Uterus (tissue), 4 donors: ENCODE results near the gene ZMYND15. TPM values are rescaled to one million over a fixed set of nuclear protein-coding genes. Genes with fewer than 3 reads are reported as not detected.
"Not testable (repeated sequence)": the region's sequence is repeated elsewhere in the genome, so short reads cannot be mapped to it uniquely, and the experiment has no call there.

Experiments
- DNase-seq, 2 donors: peaks; one replicate each; pipeline ENCODE4 v3.0.0-alpha.2; 2019 to 2020
- H3K27ac ChIP-seq, 2 donors: fragments of 200-600 bp; sonication (generic); 1 replicate in 1 of 2; 2 replicates in 1 of 2; pipeline ENCODE4 v1.5.1; 2016 to 2018
- H3K27me3 ChIP-seq, 2 donors: fragments of 200-600 bp; sonication (generic); one replicate each; pipeline ENCODE4 v1.5.1; 2018 to 2019; ENCODE audit warnings: control low read depth in 1 of 2
- H3K36me3 ChIP-seq, 2 donors: fragments of 200-600 bp; sonication (generic); one replicate each; pipeline ENCODE4 v1.5.1; 2019; ENCODE audit warnings: control low read depth in 1 of 2
- H3K4me1 ChIP-seq, 2 donors: fragments of 200-600 bp; sonication (generic); one replicate each; pipeline ENCODE4 v1.5.1; 2018 to 2019; ENCODE audit warnings: control low read depth in 1 of 2
- H3K4me3 ChIP-seq, 2 donors: fragments of 200-600 bp; sonication (generic); 1 replicate in 1 of 2; 2 replicates in 1 of 2; pipeline ENCODE4 v1.5.1; 2018 to 2019; ENCODE audit warnings: mild to moderate bottlenecking in 1 of 2
- H3K9me3 ChIP-seq, 2 donors: fragments of 200-600 bp; sonication (generic); one replicate each; pipeline ENCODE4 v1.5.1; 2019; ENCODE audit warnings: control low read depth in 1 of 2
- POLR2A ChIP-seq, 2 donors: fragments of 450-650 bp; IDR thresholded peaks; one replicate each; pipeline ENCODE4 v1.6.1; 2016; ENCODE audit warnings: antibody characterized with exemption in 2 of 2, mild to moderate bottlenecking in 1 of 2, moderate library complexity in 1 of 2
- intact Hi-C: fragments of 100-400 bp; cut with DNase I; formaldehyde crosslinking; loops from one replicate; pipeline ENCODE4 v1.15.1; 2023; ENCODE audit warnings: low total_unique reads
- total RNA-seq, 4 donors: library from RNA; depleted of rRNA in 3 of 4; stranded (reverse); fragments of >200 nt in 3 of 4; gene quantifications; one replicate each; pipeline versions ENCODE4 v1.1.0 to v1.2.4, GENCODE V29; 2014 to 2023
- TF ChIP-seq, protein P1 (sequence below), 4 experiments: fragments of 200-600 bp in 2 of 4; fragments of 450-650 bp in 2 of 4; sonication (generic) in 2 of 4; IDR thresholded peaks; one replicate each; pipeline ENCODE4 v1.5.1; 2016 to 2019; ENCODE audit warnings: antibody characterized with exemption in 4 of 4, mild to moderate bottlenecking in 2 of 4, moderate library complexity in 1 of 4
- donor health status: DM: yes; HTN: yes; CAD: no.

ZMYND15 gene
- total RNA-seq, 4 donors from 2014 or later: 0.58 to 0.69 TPM; not detected in 2

DNA sequence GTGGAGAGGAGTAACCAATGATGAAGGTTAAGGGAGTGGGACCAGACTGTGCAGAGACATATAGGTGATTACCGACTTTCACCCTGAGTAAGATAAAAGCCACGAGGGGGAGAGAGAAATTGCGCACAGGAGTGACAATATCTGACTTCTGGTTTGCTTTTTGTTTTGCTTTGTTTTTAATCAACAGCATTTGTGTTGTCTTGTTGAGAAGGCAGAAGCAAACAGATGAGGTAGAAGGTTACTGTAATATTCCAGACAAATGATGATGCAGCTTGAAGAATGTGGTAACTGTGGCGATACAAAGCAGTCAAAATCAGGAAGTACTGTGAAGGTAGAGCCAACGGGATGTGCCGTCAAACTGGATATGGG lies 43.2 kb upstream of the ZMYND15 start:
- no peak for DNase-seq
- intact Hi-C loops: no loop called here
- Histone ChIP-seq H3K27ac (no peak overlapping the region), H3K27me3 (no peaks in the 10 kb centered on the region), H3K9me3 (no peaks in the 10 kb centered on the region), H3K36me3 (no peaks in the 10 kb centered on the region), H3K4me1 (no peaks in the 10 kb centered on the region), H3K4me3 (no peak overlapping the region)
- TF ChIP-seq, protein P1, sequence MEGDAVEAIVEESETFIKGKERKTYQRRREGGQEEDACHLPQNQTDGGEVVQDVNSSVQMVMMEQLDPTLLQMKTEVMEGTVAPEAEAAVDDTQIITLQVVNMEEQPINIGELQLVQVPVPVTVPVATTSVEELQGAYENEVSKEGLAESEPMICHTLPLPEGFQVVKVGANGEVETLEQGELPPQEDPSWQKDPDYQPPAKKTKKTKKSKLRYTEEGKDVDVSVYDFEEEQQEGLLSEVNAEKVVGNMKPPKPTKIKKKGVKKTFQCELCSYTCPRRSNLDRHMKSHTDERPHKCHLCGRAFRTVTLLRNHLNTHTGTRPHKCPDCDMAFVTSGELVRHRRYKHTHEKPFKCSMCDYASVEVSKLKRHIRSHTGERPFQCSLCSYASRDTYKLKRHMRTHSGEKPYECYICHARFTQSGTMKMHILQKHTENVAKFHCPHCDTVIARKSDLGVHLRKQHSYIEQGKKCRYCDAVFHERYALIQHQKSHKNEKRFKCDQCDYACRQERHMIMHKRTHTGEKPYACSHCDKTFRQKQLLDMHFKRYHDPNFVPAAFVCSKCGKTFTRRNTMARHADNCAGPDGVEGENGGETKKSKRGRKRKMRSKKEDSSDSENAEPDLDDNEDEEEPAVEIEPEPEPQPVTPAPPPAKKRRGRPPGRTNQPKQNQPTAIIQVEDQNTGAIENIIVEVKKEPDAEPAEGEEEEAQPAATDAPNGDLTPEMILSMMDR (IDR thresholded peaks at IDR 0.05): no peak
- TF ChIP-seq POLR2A (IDR thresholded peaks at IDR 0.05): no peak

DNA sequence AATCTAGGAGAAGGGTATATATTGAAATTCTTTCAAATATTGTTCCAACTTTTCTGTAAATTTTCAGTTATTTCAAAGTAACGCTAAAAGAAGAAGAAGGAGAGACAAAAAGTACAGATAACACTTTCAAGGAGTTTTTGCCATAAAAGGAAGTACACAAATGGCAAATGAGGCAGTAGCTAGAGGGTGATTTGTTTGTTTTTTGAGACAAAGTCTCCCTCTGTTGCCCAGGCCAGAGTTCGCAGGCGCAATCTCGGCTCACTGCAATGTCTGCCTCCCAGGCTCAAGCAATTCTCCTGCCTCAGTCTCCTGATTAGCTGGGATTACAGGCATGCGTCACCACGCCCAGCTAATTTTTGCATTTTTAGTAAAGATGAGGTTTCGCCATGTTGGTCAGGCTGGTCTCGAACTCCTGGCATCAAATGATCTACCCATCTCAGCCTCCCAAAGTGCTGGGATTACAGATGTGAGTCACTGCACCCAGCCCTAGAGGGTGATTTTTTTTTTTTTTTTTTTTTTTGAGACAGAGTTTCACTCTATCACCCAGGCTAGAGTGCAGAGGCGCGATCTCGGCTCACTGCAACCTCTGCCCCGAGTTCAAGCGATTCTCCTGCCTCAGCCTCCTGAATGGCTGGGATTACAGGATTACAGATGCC lies 40.1 kb upstream of the ZMYND15 start:
- H3K4me3 ChIP-seq, intact Hi-C loops, H3K27me3 ChIP-seq, H3K27ac ChIP-seq, DNase-seq, H3K4me1 ChIP-seq, H3K9me3 ChIP-seq, H3K36me3 ChIP-seq: not testable (repeated sequence)

DNA sequence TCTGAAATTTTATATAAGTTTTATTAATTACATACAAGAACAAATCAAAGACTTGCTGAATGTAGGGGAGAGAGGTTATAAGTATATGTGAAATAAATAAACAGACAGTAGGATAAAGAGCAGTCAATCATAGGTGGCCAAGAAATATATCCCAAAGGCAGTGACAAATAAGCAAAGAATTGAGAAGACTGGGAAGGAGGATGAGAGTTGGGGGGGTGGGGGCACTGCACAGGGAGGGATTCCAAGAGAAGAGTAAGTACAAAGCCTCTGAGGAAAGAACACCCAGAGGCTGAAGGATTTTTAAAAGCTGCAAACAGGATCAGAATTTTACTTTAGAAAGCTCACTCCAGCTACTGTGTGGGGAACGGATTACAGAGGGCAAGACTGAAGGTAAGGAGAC lies 38.5 kb upstream of the ZMYND15 start:
- no peaks in the 10 kb centered on the region for H3K27me3 ChIP-seq
- no peaks in the 10 kb centered on the region for H3K9me3 ChIP-seq
- H3K4me1 ChIP-seq: peaks cover 0 to 8% of the 10 kb centered on the region in 2 donors
- H3K36me3 ChIP-seq: no peaks in the 10 kb centered on the region
- no peak overlapping the region for H3K4me3 ChIP-seq
- no peak for DNase-seq
- TF ChIP-seq, protein P1 (IDR thresholded peaks at IDR 0.05): no peak
- TF ChIP-seq POLR2A (IDR thresholded peaks at IDR 0.05): no peak
- no peak overlapping the region for H3K27ac ChIP-seq
- intact Hi-C loops: no loop called here

DNA sequence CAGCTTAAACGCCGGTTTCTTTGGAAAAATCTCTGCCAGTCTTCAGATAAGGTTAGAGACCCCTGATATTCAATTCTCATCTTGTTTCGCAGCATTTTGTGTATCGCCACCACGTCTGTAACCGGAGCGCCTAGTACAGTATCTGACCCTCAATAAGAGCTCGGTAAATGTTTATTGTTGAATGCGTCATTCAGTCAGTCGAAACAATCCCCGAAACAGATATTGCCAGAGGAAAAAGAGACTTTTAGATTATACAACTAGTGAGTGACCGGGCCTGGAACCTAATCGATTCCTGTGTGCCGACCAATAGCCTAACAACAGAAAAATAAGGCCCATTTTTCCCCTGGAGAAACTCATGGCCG lies 36.3 kb upstream of the ZMYND15 start:
- TF ChIP-seq, protein P1 (IDR thresholded peaks at IDR 0.05): no peak
- no peak for TF ChIP-seq POLR2A (IDR thresholded peaks at IDR 0.05)
- Histone ChIP-seq H3K27ac (peak overlapping the region; percentile 81 to 85), H3K9me3 (no peaks in the 10 kb centered on the region), H3K36me3 (no peaks in the 10 kb centered on the region), H3K4me3 (peak overlapping the region; percentile 83 to 97), H3K4me1 (peaks cover 0 to 8% of the 10 kb centered on the region in 2 donors), H3K27me3 (no peaks in the 10 kb centered on the region)
- intact Hi-C loops: no loop called here
- no peak for DNase-seq

DNA sequence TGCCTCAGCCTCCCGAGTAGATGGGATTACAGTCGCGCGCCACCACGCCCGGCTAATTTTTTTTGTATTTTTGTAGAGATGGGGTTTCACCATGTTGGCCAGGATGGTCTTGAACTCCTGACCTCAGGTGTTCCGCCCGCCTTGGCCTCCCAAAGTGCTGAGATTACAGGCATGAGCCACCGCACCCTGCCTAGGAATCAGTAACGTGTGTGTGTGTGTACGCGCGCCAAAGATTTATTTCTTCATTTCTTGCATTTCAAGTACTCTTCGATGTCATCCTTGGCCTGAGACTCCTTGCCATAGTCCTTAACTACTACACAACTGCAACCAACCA lies 35.1 kb upstream of the ZMYND15 start:
- H3K4me1 ChIP-seq, H3K9me3 ChIP-seq, intact Hi-C loops, DNase-seq, H3K36me3 ChIP-seq, H3K27me3 ChIP-seq: not testable (repeated sequence)
- peak overlapping the region; percentile 81 to 85 for H3K27ac ChIP-seq
- peak overlapping the region; percentile 83 to 97 for H3K4me3 ChIP-seq

DNA sequence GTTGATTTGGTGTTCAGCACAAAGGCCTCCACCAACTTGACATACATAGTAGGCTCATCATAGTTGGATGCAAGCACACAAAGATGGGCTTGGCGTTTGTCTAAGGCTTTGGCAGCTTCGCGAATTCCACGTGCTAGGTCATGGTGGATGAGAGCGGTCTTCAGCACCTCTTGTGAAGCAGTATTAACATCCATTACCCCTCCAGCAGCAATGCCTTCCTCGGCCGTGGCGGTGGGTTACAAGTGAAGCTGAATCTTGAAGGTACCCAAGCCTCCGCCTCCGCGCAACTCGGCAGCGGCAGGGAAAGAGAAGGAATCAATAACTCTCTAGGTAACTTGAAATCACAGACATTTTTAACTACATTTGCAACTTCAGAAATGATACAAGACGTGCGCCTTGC lies 34.6 kb upstream of the ZMYND15 start:
- Histone ChIP-seq H3K27ac (no peak overlapping the region), H3K27me3 (no peaks in the 10 kb centered on the region), H3K9me3 (no peaks in the 10 kb centered on the region), H3K4me1 (peaks cover 0 to 8% of the 10 kb centered on the region in 2 donors), H3K36me3 (no peaks in the 10 kb centered on the region), H3K4me3 (no peak overlapping the region)
- no peak for TF ChIP-seq POLR2A (IDR thresholded peaks at IDR 0.05)
- TF ChIP-seq, protein P1 (IDR thresholded peaks at IDR 0.05): no peak
- intact Hi-C loops: no loop called here
- no peak for DNase-seq
